Right atrium auricular region (tissue), 2 donors: ENCODE results near the gene CRLF1. TPM values are rescaled to one million over a fixed set of nuclear protein-coding genes. Genes with fewer than 3 reads are reported as not detected.
A peak's percentile ranks its signal among the peaks of the same experiment; 100 is the strongest.

ENCODE experiments used
- DNase-seq: peaks from one replicate; pipeline ENCODE4 v3.0.0-alpha.2; 2019; ENCODE audit warnings: low spot score
- H3K27ac ChIP-seq, 2 donors: fragments of 200-600 bp; sonication (generic); 1 replicate in 1 of 2; 2 replicates in 1 of 2; pipeline ENCODE4 v1.5.1; 2016 to 2019
- H3K27me3 ChIP-seq, 2 donors: fragments of 200-600 bp; sonication (generic); one replicate each; pipeline versions ENCODE4 v1.5.1 to v1.6.0; 2017 to 2019
- H3K36me3 ChIP-seq: fragments of 200-600 bp; sonication (generic); one replicate; pipeline ENCODE4 v1.5.1; 2016
- H3K4me1 ChIP-seq, 2 donors: fragments of 200-600 bp; sonication (generic); one replicate each; pipeline versions ENCODE4 v1.5.1 to v1.6.0; 2017 to 2019
- H3K4me3 ChIP-seq, 2 donors: fragments of 200-600 bp; sonication (generic); 1 replicate in 1 of 2; 2 replicates in 1 of 2; pipeline ENCODE4 v1.5.1; 2017 to 2019; ENCODE audit warnings: mild to moderate bottlenecking in 1 of 2, moderate library complexity in 1 of 2
- H3K9me3 ChIP-seq, 2 donors: fragments of 200-600 bp; sonication (generic); one replicate each; pipeline ENCODE4 v1.5.1; 2019
- total RNA-seq, 2 donors: library from RNA; depleted of rRNA; stranded (reverse); fragments of >200 nt; gene quantifications; one replicate each; pipeline ENCODE4 v1.1.0, GENCODE V29; 2016
- TF ChIP-seq, protein P1 (sequence below), 2 donors: fragments of 200-600 bp; sonication (generic); IDR thresholded peaks; one replicate each; pipeline ENCODE4 v1.5.1; 2019; ENCODE audit warnings: antibody characterized with exemption in 2 of 2

Gene CRLF1
- total RNA-seq, 2 donors from 2014 or later: 71.8 to 73.9 TPM

DNA sequence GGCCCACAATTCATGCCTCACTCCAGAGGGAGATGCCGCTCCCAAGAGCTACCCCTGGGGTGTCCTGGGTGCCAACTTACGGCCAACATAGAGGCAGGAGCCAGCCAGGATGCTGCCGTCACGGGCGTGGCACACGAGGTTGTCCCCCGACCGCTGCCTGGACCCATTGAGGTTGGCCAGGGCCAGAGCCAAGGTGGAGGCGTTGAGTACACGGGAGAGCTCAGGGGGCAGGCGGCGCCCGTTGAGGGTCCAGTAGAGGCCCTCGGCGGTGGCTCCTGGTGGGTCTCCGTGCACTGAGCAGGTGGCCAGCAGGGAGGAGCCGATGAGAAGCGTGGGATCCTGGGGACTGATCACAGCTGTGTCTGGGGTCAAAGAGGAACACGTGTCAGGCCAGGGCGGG, 7.1 kb downstream of the CRLF1 start:
- Histone ChIP-seq H3K4me3 (no peak overlapping the region), H3K36me3 (no peaks in the 10 kb centered on the region), H3K27me3 (peaks cover 7% of the 10 kb centered on the region in 2 donors), H3K9me3 (no peaks in the 10 kb centered on the region), H3K4me1 (peaks cover 0 to 30% of the 10 kb centered on the region in 2 donors), H3K27ac (no peak overlapping the region)
- TF ChIP-seq, protein P1, sequence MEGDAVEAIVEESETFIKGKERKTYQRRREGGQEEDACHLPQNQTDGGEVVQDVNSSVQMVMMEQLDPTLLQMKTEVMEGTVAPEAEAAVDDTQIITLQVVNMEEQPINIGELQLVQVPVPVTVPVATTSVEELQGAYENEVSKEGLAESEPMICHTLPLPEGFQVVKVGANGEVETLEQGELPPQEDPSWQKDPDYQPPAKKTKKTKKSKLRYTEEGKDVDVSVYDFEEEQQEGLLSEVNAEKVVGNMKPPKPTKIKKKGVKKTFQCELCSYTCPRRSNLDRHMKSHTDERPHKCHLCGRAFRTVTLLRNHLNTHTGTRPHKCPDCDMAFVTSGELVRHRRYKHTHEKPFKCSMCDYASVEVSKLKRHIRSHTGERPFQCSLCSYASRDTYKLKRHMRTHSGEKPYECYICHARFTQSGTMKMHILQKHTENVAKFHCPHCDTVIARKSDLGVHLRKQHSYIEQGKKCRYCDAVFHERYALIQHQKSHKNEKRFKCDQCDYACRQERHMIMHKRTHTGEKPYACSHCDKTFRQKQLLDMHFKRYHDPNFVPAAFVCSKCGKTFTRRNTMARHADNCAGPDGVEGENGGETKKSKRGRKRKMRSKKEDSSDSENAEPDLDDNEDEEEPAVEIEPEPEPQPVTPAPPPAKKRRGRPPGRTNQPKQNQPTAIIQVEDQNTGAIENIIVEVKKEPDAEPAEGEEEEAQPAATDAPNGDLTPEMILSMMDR (IDR thresholded peaks at IDR 0.05): no peak
- DNase-seq: no peak

DNA sequence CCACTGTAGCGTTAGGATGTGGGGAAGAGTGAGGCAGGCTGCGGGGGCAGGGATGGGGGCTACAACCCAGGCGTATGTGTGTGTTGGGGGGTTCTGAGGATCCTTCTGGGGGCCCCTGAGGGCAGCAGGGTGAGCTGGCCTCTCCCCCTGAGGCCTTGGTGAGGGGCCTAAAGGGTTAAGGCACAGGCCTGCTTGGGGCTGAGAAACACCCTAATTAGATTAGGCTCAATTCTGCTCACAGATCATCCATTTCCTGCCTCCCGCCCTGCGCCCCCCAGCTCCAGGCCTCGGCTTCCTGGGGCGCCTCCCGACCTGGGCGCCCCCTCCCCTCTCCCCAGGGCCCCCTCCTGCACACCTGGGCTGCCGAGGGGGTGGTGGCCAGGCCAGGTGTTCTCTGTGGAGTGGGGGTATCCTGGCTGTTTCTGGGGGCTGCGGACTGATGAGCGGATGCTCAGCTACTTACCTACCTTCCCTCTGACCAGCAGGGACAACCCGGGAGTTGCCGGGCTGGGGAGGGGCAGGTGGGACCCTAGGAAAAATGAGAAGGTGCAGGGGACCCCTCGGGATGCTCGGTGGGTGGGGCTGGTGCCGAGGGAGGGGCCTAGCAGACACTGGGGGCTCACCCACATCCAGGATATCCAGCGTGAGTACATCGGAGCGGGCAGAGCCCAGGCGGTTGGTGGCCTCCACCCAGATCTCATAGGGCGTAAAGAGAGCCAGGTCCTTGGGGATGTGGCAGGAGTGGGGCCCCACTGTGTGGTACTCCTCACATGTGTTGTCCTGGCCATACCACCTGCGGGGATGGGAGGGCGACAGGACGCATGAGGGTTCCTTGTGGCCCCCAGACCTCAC, 8.6 kb downstream of the CRLF1 start:
- TF ChIP-seq, protein P1 (IDR thresholded peaks at IDR 0.05): no peak
- Histone ChIP-seq H3K36me3 (no peaks in the 10 kb centered on the region), H3K9me3 (no peaks in the 10 kb centered on the region), H3K4me3 (no peak overlapping the region), H3K27ac (no peak overlapping the region), H3K4me1 (peaks cover 0 to 28% of the 10 kb centered on the region in 2 donors), H3K27me3 (no peaks in the 10 kb centered on the region)
- DNase-seq: no peak

GRCh38 chr19:18596752-18597157, 9.8 kb downstream of the CRLF1 start:
- TF ChIP-seq, protein P1 (IDR thresholded peaks at IDR 0.05): no peak
- Histone ChIP-seq H3K36me3 (no peaks in the 10 kb centered on the region), H3K27me3 (no peaks in the 10 kb centered on the region), H3K27ac (no peak overlapping the region), H3K4me1 (peaks cover 0 to 28% of the 10 kb centered on the region in 2 donors), H3K4me3 (no peak overlapping the region), H3K9me3 (no peaks in the 10 kb centered on the region)
- DNase-seq: peak; percentile 66

- no peaks in the 10 kb centered on the region for H3K27me3 ChIP-seq
- H3K4me3 ChIP-seq: no peak overlapping the region
- TF ChIP-seq, protein P1 (IDR thresholded peaks at IDR 0.05): no peak
- peaks cover 0 to 28% of the 10 kb centered on the region in 2 donors for H3K4me1 ChIP-seq
- H3K36me3 ChIP-seq: peaks cover 9% of the 10 kb centered on the region
- DNase-seq: no peak
- H3K27ac ChIP-seq: no peak overlapping the region
- no peaks in the 10 kb centered on the region for H3K9me3 ChIP-seq
Observed at GRCh38 chr19:18595475-18595874, 11.1 kb downstream of the CRLF1 start.

DNA sequence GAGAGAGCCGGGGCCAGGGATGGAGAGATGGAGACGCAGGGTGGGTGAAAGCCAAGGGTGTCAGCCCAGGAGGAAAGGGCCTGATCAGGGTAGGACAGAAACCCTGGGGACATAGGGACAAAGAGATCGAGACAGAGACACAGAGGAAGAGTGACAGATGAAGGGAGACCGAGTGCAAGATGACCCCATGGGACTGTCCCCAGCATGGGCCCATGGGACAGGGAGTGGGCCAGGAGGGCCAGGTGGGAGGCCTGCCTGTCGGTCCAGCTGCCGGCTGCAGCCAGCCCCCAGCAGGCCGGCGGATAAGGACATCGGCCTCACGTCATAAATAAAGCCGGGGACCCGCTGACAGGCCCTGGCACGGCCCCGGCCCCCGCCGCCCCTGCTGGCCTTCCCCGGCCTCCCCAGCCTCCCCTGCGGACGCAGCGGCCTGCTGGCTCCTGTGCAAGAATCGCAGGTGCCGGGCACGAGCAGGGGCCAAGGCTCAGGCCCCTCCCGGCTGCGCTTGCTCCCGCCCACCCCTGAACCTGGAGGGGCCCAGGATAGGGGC, 11.7 kb downstream of the CRLF1 start:
- no peak for DNase-seq
- H3K4me1 ChIP-seq: peaks cover 0 to 29% of the 10 kb centered on the region in 2 donors
- H3K27ac ChIP-seq: peak overlapping the region; percentile 2 to 63
- peaks cover 10% of the 10 kb centered on the region for H3K36me3 ChIP-seq
- no peaks in the 10 kb centered on the region for H3K27me3 ChIP-seq
- H3K4me3 ChIP-seq: peak overlapping the region; percentile 28 to 44
- TF ChIP-seq, protein P1 (IDR thresholded peaks at IDR 0.05): no peak
- no peaks in the 10 kb centered on the region for H3K9me3 ChIP-seq
